Placental pericyte (primary cell): ENCODE data around the gene ARHGAP27. TPM values are rescaled to one million over a fixed set of nuclear protein-coding genes. Genes with fewer than 3 reads are reported as not detected.

ENCODE experiments used
- total RNA-seq: library from RNA; depleted of rRNA; stranded (reverse); fragments of >200 nt; gene quantifications from 2 replicates; pipeline ENCODE4 v1.2.3, GENCODE V29; 2012

ARHGAP27 gene
- total RNA-seq: 2.2 and 3.0 TPM in 2 replicates

GRCh38 chr17:45432405-45433158, at the start of gene ARHGAP27:
ARHGAP27 (minus strand) TSS chr17:45432870; CDS start chr17:45430279, 2,591 bp downstream.

Other genes with a start within 250 kb of the ARHGAP27 start
- gene FMNL1, start 211.0 kb downstream of the ARHGAP27 start, total RNA-seq: 15.6 and 45.3 TPM in 2 replicates
- gene SPATA32, start 170.8 kb downstream of the ARHGAP27 start, total RNA-seq: not detected in 2 replicates
- gene MAP3K14, start 115.8 kb downstream of the ARHGAP27 start, total RNA-seq: 2.2 and 3.0 TPM in 2 replicates
- 23.4 and 27.5 TPM in 2 replicates for gene PLEKHM1, start 57.9 kb upstream of the ARHGAP27 start, total RNA-seq